ENCODE results near the gene CRAMP1. TPM values are rescaled to one million over a fixed set of nuclear protein-coding genes. Genes with fewer than 3 reads are reported as not detected.
"Not testable (repeated sequence)": the region's sequence is repeated elsewhere in the genome, so short reads cannot be mapped to it uniquely, and the experiment has no call there.

CRAMP1 gene
- 10 to 100 TPM; 10.5 to 20.8 (median 14.9) TPM for polyA plus RNA-seq (ENCODE audit: insufficient read length in 10 of 10)
- long read RNA-seq, donor 1, partial matches to known transcripts = 0 of 1 reads
- long read RNA-seq, donor 1, other reads (novel, unspliced or antisense) = 0 of 1 reads
- long read RNA-seq, donor 2 = 0 reads
- long read RNA-seq, donor 3 = 0 reads
- long read RNA-seq, donor 4, full-length matches to known transcripts = 2 of 2 reads
- long read RNA-seq, donor 4, partial matches to known transcripts = 0 of 2 reads
- long read RNA-seq, donor 4, other reads (novel, unspliced or antisense) = 0 of 2 reads
- long read RNA-seq, donor 5, partial matches to known transcripts = 9 of 10 reads
- long read RNA-seq, donor 5, other reads (novel, unspliced or antisense) = 0 of 10 reads
- long read RNA-seq, donor 6, partial matches to known transcripts = 0 of 1 reads
- long read RNA-seq, donor 6, other reads (novel, unspliced or antisense) = 0 of 1 reads
- long read RNA-seq, donor 7, full-length matches to known transcripts = 2 of 2 reads
- long read RNA-seq, donor 7, partial matches to known transcripts = 0 of 2 reads
- long read RNA-seq, donor 7, other reads (novel, unspliced or antisense) = 0 of 2 reads
- long read RNA-seq, donor 8 = 0 reads
- long read RNA-seq, donor 9 = 0 reads

- DNase-seq = peak in 1 of 3 donors; percentile 41
Observed at GRCh38 chr16:1612320-1613111, at the start of gene CRAMP1. TSS of gene CRAMP1 (plus strand) at chr16:1612360. CDS start at chr16:1614640, 2,280 bp downstream.

GRCh38 chr16:1563786-1564185 is 48.4 kb upstream of the CRAMP1 start:
- DNase-seq = no peak

GRCh38 chr16:1564325-1564724 is 47.8 kb upstream of the CRAMP1 start:
- DNase-seq = no peak

- no peak for DNase-seq
Observed at GRCh38 chr16:1565083-1565805, 46.9 kb upstream of the CRAMP1 start.

GRCh38 chr16:1567988-1568387 is 44.2 kb upstream of the CRAMP1 start:
- no peak for DNase-seq

- DNase-seq = no peak
Observed at GRCh38 chr16:1571012-1571671, 41.0 kb upstream of the CRAMP1 start.

GRCh38 chr16:1572673-1573072 is 39.5 kb upstream of the CRAMP1 start:
- no peak for DNase-seq

- no peak for DNase-seq
Observed at GRCh38 chr16:1573301-1573700, 38.9 kb upstream of the CRAMP1 start.

GRCh38 chr16:1575578-1575977 is 36.6 kb upstream of the CRAMP1 start:
- DNase-seq = no peak

GRCh38 chr16:1579214-1579613 is 32.9 kb upstream of the CRAMP1 start:
- no peak for DNase-seq

GRCh38 chr16:1580256-1580655 is 31.9 kb upstream of the CRAMP1 start:
- no peak for DNase-seq

- DNase-seq = no peak
Observed at GRCh38 chr16:1580956-1581355, 31.2 kb upstream of the CRAMP1 start.

GRCh38 chr16:1581804-1582203 is 30.4 kb upstream of the CRAMP1 start:
- DNase-seq = no peak

GRCh38 chr16:1583180-1583579 is 29.0 kb upstream of the CRAMP1 start:
- no peak for DNase-seq

GRCh38 chr16:1584926-1585484 is 27.2 kb upstream of the CRAMP1 start:
- no peak for DNase-seq

GRCh38 chr16:1590366-1590765 is 21.8 kb upstream of the CRAMP1 start:
- DNase-seq = no peak

GRCh38 chr16:1590930-1591705 is 21.0 kb upstream of the CRAMP1 start:
- no peak for DNase-seq

- no peak for DNase-seq
Observed at GRCh38 chr16:1592446-1592845, 19.7 kb upstream of the CRAMP1 start.

GRCh38 chr16:1595511-1595910 is 16.6 kb upstream of the CRAMP1 start:
- not testable (repeated sequence) for DNase-seq

- DNase-seq = peak in 1 of 3 donors; percentile 16
Observed at GRCh38 chr16:1596516-1596915, 15.6 kb upstream of the CRAMP1 start.

All from muscle of back (tissue), 13 donors.